ENCODE data around the gene ZNF397. TPM values are rescaled to one million over a fixed set of nuclear protein-coding genes. Genes with fewer than 3 reads are reported as not detected.

The ZNF397 gene
- total RNA-seq, 2 experiments from 2014 or later, result 8.0 to 15.6 TPM

- Histone ChIP-seq H3K36me3 (ENCODE audit: insufficient read depth, low read length) (no peaks in the 10 kb centered on the region; the same call in 1 of the 2 replicates), H3K79me2 (ENCODE audit: insufficient read depth, low read depth, low read length) (0 out of 2 replicates have a peak, but pooled peaks cover 6% of the 10 kb centered on the region), H3K27ac (ENCODE audit: low read depth, low read length, poor library complexity, severe bottlenecking) (peak overlapping the region; percentile 46), H2AFZ (ENCODE audit: low read length) (peak overlapping the region; percentile 79), H3K9me2 (ENCODE audit: insufficient read depth, low read length) (no peaks in the 10 kb centered on the region), H4K20me1 (ENCODE audit: insufficient read depth, low read length) (no peaks in the 10 kb centered on the region), H3K4me2 (ENCODE audit: low read length) (peak overlapping the region; percentile 77), H3K9me3 (ENCODE audit: low read length) (no peaks in the 10 kb centered on the region), H3K4me1 (ENCODE audit: insufficient read depth, low read length, poor library complexity, severe bottlenecking) (peaks cover 7% of the 10 kb centered on the region), H3K4me3 (ENCODE audit: low read depth, low read length, poor library complexity, severe bottlenecking) (peak overlapping the region; percentile 86)
- intact Hi-C loops (cut with micrococcal nuclease; ENCODE audit: unreplicated experiment), result no loop called here
- CTCF ChIA-PET (ENCODE audit: unreplicated experiment), result no interaction called here
- DNase-seq (ENCODE audit: low spot score), result peak; percentile 1
- TSS peak; percentile 85 for BruUV-seq (replicated peaks)
- no peak for TF ChIP-seq CTCF (conservative IDR thresholded peaks at IDR 0.05; ENCODE audit: low read length)
- TF ChIP-seq EZH2phosphoT487 (IDR thresholded peaks at IDR 0.05; ENCODE audit: borderline replicate concordance, low read depth, low read length), result no peak
- POLR2A ChIA-PET, result interaction anchor here (2.2 kb wide), 1 partner anchor 55 kb away, joined by 7 read pairs; the partner anchor contains the start of gene ZNF24
Measured at GRCh38 chr18:35289293-35289692, 48.5 kb downstream of the ZNF397 start.

GRCh38 chr18:35289727-35290093, 48.9 kb downstream of the ZNF397 start:
- peak overlapping the region; percentile 79 for H2AFZ ChIP-seq (ENCODE audit: low read length)
- no peak for DNase-seq (ENCODE audit: low spot score)
- H3K79me2 ChIP-seq (ENCODE audit: insufficient read depth, low read depth, low read length), result 0 out of 2 replicates have a peak, but pooled peaks cover 6% of the 10 kb centered on the region
- no peaks in the 10 kb centered on the region for H4K20me1 ChIP-seq (ENCODE audit: insufficient read depth, low read length)
- no peaks in the 10 kb centered on the region for H3K9me2 ChIP-seq (ENCODE audit: insufficient read depth, low read length)
- no peaks in the 10 kb centered on the region for H3K9me3 ChIP-seq (ENCODE audit: low read length)
- peak overlapping the region; percentile 77 for H3K4me2 ChIP-seq (ENCODE audit: low read length)
- POLR2A ChIA-PET, result interaction anchor here (2.2 kb wide), 1 partner anchor 55 kb away, joined by 7 read pairs; the partner anchor contains the start of gene ZNF24
- peaks cover 7% of the 10 kb centered on the region for H3K4me1 ChIP-seq (ENCODE audit: insufficient read depth, low read length, poor library complexity, severe bottlenecking)
- BruUV-seq (replicated peaks), result no TSS peak
- H3K36me3 ChIP-seq (ENCODE audit: insufficient read depth, low read length), result no peaks in the 10 kb centered on the region; the same call in 1 of the 2 replicates
- TF ChIP-seq EZH2phosphoT487 (IDR thresholded peaks at IDR 0.05; ENCODE audit: borderline replicate concordance, low read depth, low read length), result no peak
- no peak for TF ChIP-seq CTCF (conservative IDR thresholded peaks at IDR 0.05; ENCODE audit: low read length)
- H3K27ac ChIP-seq (ENCODE audit: low read depth, low read length, poor library complexity, severe bottlenecking), result peak overlapping the region; percentile 46
- peak overlapping the region; percentile 86 for H3K4me3 ChIP-seq (ENCODE audit: low read depth, low read length, poor library complexity, severe bottlenecking)
- CTCF ChIA-PET (ENCODE audit: unreplicated experiment), result no interaction called here
- intact Hi-C loops (cut with micrococcal nuclease; ENCODE audit: unreplicated experiment), result loop anchor here (2.0 to 5.0 kb wide), 3 partner anchors 45 to 55 kb away; partner anchors contain the start of genes ZNF24 and ZNF397

GRCh38 chr18:35290094-35290735, 49.4 kb downstream of the ZNF397 start, which contains the start of gene ZSCAN30:
TSS of gene ZSCAN30 (minus strand) at chr18:35290229. CDS start at chr18:35264352, 25,877 bp downstream.
- Histone ChIP-seq H3K4me2 (ENCODE audit: low read length) (peak within 1 kb of the TSS; percentile 77), H2AFZ (ENCODE audit: low read length) (peak within 1 kb of the TSS; percentile 88), H3K27ac (ENCODE audit: low read depth, low read length, poor library complexity, severe bottlenecking) (peak within 1 kb of the TSS; percentile 46), H4K20me1 (ENCODE audit: insufficient read depth, low read length) (no peaks in the 10 kb centered on the region), H3K4me1 (ENCODE audit: insufficient read depth, low read length, poor library complexity, severe bottlenecking) (peaks cover 7% of the 10 kb centered on the region), H3K9me3 (ENCODE audit: low read length) (no peaks in the 10 kb centered on the region), H3K36me3 (ENCODE audit: insufficient read depth, low read length) (peaks cover under 1% of the 10 kb centered on the region; the same call in 1 of the 2 replicates), H3K9me2 (ENCODE audit: insufficient read depth, low read length) (no peaks in the 10 kb centered on the region), H3K79me2 (ENCODE audit: insufficient read depth, low read depth, low read length) (0 out of 2 replicates have a peak, but pooled peaks cover 6% of the 10 kb centered on the region), H3K4me3 (ENCODE audit: low read depth, low read length, poor library complexity, severe bottlenecking) (peak within 1 kb of the TSS; percentile 86)
- ChIA-PET CTCF (ENCODE audit: unreplicated experiment) (interaction anchor here (0.6 kb wide), 1 partner anchor 130 kb away, joined by 7 read pairs; no protein-coding TSS in a partner anchor), POLR2A (interaction anchor here (0.5 to 2.2 kb wide), 2 partner anchors 47 to 54 kb away, joined by 3 to 7 read pairs; partner anchors contain the start of gene ZNF24)
- DNase-seq (ENCODE audit: low spot score), result peak; percentile 87
- TF ChIP-seq EZH2phosphoT487 (IDR thresholded peaks at IDR 0.05; ENCODE audit: borderline replicate concordance, low read depth, low read length) (no peak), CTCF (conservative IDR thresholded peaks at IDR 0.05; ENCODE audit: low read length) (no peak)
- intact Hi-C loops (cut with micrococcal nuclease; ENCODE audit: unreplicated experiment), result loop anchor here (2.0 to 5.0 kb wide), 3 partner anchors 45 to 55 kb away; partner anchors contain the start of genes ZNF24 and ZNF397
- BruUV-seq (replicated peaks), result no TSS peak

All from OCI-LY7 (cell line).